ENCODE measurements around the gene COA1. TPM values are rescaled to one million over a fixed set of nuclear protein-coding genes. Genes with fewer than 3 reads are reported as not detected.
A peak's percentile ranks its signal among the peaks of the same experiment; 100 is the strongest.

COA1 gene
- total RNA-seq, 4 donors from 2014 or later = 59.4 to 72.0 (median 68.7) TPM

- Histone ChIP-seq H3K36me3 (no peaks in the 10 kb centered on the region), H3K4me3 (replicated peaks in 1 of 3) (peak within 1 kb of the TSS; percentile 47 to 83 (median 64)), H3K27ac (peak within 1 kb of the TSS; percentile 52 to 64 (median 58)), H3K4me1 (peaks cover 6 to 15% of the 10 kb centered on the region in 2 donors), H3K9me3 (no peaks in the 10 kb centered on the region), H3K27me3 (no peaks in the 10 kb centered on the region)
- intact Hi-C loops (cut with DNase I) = no loop called here
- DNase-seq = peak; percentile 72 to 74
- 6 to 8% methylated on average over 14 to 19 of the region's 67 CpGs for WGBS, 2 donors
- TF ChIP-seq CTCF (IDR thresholded peaks at IDR 0.05) (no peak), POLR2A (IDR thresholded peaks at IDR 0.05) (peak in 1 of 2 donors; percentile 55)
These were observed 28.9 kb upstream of the COA1 start, which contains the start of gene BLVRA for GRCh38 chr7:43758029-43758821. Gene BLVRA, plus strand, starts transcription at chr7:43758680. Its CDS starts 12,479 bp downstream, at chr7:43771159.

GRCh38 chr7:43757073-43757720, 27.9 kb upstream of the COA1 start:
- Histone ChIP-seq H3K36me3 (no peaks in the 10 kb centered on the region), H3K27ac (no peak overlapping the region), H3K4me1 (peaks cover 6 to 15% of the 10 kb centered on the region in 2 donors), H3K4me3 (replicated peaks in 1 of 3) (no peak overlapping the region), H3K9me3 (no peaks in the 10 kb centered on the region), H3K27me3 (no peaks in the 10 kb centered on the region)
- intact Hi-C loops (cut with DNase I) = no loop called here
- DNase-seq = no peak
- TF ChIP-seq CTCF (IDR thresholded peaks at IDR 0.05) (no peak), POLR2A (IDR thresholded peaks at IDR 0.05) (no peak)
- WGBS, 2 donors = 88 to 89% methylated on average over 2 of the region's 2 CpGs

GRCh38 chr7:43756368-43757072, 27.2 kb upstream of the COA1 start:
- intact Hi-C loops (cut with DNase I) = no loop called here
- no peak overlapping the region for H3K4me3 ChIP-seq (replicated peaks in 1 of 3)
- H3K9me3 ChIP-seq = no peaks in the 10 kb centered on the region
- TF ChIP-seq CTCF (IDR thresholded peaks at IDR 0.05) (no peak), POLR2A (IDR thresholded peaks at IDR 0.05) (no peak)
- no peaks in the 10 kb centered on the region for H3K27me3 ChIP-seq
- H3K36me3 ChIP-seq = no peaks in the 10 kb centered on the region
- H3K4me1 ChIP-seq = peaks cover 6 to 10% of the 10 kb centered on the region in 2 donors
- no peak for DNase-seq
- no peak overlapping the region for H3K27ac ChIP-seq
- 91% methylated on average over 1 of the region's 1 CpG for WGBS, 2 donors

- WGBS, 2 donors = 76 to 79% methylated on average over 4 of the region's 4 CpGs
- intact Hi-C loops (cut with DNase I) = no loop called here
- Histone ChIP-seq H3K4me1 (peaks cover 5 to 8% of the 10 kb centered on the region in 2 donors), H3K4me3 (replicated peaks in 1 of 3) (no peak overlapping the region), H3K36me3 (no peaks in the 10 kb centered on the region), H3K9me3 (no peaks in the 10 kb centered on the region), H3K27me3 (no peaks in the 10 kb centered on the region), H3K27ac (no peak overlapping the region)
- TF ChIP-seq POLR2A (IDR thresholded peaks at IDR 0.05) = no peak
- TF ChIP-seq CTCF (IDR thresholded peaks at IDR 0.05) = no peak
- no peak for DNase-seq
These were observed 25.3 kb upstream of the COA1 start for GRCh38 chr7:43754596-43754995.
